ENCODE data around the gene KDM8.

Gene KDM8

DNA sequence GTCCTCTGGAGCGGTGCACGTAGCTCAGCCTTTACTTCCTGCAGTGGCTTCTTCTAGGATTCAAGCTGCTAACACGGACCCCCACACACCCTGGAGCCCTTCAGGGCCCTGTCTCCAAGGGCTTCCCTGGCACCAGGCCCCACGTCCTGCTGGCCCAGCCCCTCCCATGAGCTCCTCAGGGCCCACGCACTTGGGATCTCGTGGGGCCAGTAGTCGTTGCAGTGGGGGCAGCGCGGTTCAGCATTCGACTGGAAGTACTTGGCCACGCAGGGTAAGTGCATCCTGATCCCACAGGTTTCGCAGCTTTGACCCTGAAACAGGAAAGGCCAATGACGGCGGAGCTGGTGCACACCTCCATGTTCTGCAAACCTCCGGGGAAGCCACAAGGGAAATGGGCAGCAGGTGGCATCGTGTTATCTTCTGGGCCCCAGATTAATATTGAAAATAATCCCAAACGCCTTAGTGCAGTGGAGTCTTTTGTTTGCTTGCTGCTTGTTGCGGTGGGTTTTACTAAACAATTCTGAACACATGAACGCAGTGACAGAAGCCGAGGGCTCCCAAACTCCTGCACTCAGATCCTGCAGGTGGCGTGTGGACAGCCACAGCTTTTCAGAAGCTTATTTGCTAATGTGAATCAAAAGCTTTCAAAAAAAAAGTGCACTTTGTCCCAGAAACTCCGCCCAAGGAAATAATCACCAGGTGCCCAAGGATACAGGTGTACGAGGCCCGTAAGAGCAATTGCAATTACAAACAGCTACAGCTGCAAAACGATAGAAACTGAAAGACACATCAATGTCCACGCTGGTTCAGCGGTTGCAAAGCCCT lies 22.4 kb downstream of the KDM8 start:
- DNase-seq (ENCODE audit: low read depth) = no peak
- no peak overlapping the region for H3K4me3 ChIP-seq (ENCODE audit: low read depth, low read length)

DNA sequence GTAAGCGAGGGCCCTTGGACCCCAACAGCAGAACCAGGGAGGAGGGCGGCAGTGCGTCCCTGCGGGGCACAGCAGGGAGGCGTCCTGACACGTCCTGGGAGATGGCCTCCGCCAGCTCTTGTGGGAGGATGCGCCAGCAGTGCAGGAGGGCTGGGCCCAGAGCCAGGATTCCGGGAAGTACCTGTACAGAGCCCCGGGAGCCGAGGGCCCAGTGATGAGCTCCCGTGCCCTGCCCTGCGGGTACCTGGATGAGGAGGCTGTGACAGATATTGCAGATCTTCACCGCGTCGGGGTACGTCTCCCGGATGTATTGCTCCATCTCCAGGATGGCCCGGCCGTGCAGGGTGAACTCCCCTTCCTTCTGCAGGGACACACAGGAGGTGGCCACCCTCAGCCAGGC lies 23.1 kb downstream of the KDM8 start:
- no peak for DNase-seq (ENCODE audit: low read depth)
- no peak overlapping the region for H3K4me3 ChIP-seq (ENCODE audit: low read depth, low read length)

DNA sequence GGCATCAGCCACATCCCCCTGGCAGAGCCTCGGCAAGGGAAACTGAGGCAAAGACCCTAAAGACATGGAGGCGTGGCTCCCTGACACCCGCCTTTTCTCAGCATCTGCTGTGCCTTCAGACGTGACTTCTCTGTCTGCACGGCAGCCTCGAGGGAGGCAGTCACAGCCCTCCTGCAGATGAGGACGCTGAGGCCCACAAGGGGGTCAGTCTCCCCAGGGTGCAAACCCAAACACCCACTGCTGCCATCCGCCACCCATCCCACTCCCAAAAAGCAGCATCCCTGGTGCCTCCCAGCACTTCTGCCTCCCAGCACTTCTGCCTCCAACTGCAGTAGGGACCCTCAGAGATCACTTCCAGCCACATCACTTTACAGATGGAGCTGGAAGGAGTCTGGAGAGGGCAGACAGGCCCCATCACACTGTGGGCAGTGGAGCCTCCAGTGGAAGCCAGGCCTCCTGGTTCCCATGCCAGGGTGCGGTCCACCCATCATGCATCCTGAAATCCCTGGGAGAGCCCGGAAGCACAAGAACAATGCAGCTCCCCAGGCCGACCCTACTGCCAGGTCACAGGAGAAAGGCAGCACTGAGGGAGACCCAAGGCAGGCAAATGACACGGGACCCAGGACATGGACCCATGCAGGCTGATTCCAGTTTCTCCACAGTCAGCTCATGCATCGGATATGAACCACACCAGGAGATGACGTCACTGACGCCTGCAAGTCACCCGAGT lies 23.8 kb downstream of the KDM8 start:
- no peak overlapping the region for H3K4me3 ChIP-seq (ENCODE audit: low read depth, low read length)
- DNase-seq (ENCODE audit: low read depth) = no peak

DNA sequence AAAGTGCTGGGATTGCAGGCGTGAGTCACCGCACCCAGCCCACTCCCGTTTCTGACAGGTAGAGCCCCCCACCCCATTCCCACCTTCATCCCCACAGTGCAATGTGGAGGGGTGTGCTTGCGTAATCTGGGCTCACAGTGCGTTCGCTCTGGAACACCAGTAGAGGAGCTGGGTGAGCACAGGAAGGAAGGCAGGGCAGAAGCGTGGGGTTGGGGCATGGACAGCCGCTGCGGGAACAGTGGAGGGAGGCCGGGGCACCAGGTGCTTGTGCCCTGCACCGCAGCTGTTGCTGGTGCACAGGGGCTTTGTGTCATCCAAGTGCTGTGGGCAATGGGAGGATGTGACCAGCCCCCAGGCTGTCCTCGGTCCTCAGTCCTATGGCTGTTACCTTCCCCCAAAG lies 24.7 kb downstream of the KDM8 start:
- no peak for DNase-seq (ENCODE audit: low read depth)
- no peak overlapping the region for H3K4me3 ChIP-seq (ENCODE audit: low read depth, low read length)

DNA sequence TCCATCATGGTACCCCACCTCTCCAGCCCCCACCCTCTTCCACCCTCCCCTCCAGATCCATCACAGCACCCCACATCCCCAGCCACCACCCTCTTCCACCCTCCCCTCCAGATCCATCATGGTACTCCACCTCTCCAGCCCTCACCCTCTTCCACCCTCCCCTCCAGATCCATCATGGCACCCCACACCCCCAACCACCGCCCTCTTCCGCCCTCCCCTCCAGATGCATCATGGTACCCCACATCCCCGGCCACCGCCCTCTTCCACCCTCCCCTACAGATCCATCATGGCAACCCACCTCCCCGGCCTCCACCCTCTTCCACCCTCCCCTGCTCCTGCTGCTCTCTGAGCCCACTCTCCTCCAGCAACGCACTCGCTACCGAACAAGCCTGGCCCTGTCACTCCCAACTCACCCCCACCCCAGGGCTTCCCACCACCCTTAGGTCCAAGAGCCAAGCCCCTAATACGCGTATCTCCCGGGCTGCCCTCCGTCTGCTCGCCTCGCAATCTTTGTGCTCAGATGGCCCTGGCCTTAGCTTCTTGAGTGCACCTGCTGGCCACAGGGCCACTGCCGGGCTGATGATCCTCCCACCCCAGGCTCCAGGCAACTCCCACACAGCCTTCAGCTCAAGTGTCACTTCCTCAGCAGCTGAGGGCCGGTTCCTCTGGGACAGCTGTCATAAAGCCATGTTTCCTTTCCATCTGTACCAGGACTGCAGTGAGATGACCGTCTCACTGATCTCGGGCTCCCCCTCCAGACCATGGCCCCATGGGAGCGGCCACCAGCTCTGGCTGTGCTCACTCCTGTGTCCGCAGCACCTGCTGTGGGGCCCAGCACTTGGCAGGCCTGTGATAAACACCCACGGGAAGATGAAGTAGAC lies 25.5 kb downstream of the KDM8 start:
- peak; percentile 48 for DNase-seq (ENCODE audit: low read depth)
- no peak overlapping the region for H3K4me3 ChIP-seq (ENCODE audit: low read depth, low read length)

DNA sequence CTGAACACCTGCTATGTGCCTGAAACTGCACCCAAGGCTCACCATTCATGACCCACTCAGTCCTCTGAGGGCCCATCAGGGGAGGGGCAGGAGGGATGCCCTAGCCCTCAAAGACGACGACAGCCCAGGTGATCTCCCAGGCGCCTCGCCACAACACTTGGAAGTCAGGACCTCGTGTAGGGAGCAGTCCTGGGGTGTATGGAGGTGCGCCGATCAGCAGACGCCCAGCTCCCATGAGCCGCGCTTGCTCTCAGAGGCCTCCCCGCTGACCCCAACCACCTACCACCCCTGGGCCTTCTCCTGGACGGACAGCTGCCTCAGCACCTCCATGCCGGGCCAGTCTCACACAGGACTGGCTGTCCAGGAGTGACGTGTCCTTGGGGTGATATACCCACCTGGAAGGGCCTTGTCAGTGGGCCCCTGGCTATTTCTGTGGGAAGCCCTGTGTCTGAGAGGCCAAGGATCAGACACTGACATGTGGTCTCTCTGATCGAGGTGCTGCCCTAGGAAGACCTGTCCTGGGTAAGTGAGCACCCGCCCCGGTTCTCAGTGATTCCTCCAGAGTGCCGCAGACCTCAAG lies 26.7 kb downstream of the KDM8 start:
- H3K4me3 ChIP-seq (ENCODE audit: low read depth, low read length) = no peak overlapping the region
- no peak for DNase-seq (ENCODE audit: low read depth)

DNA sequence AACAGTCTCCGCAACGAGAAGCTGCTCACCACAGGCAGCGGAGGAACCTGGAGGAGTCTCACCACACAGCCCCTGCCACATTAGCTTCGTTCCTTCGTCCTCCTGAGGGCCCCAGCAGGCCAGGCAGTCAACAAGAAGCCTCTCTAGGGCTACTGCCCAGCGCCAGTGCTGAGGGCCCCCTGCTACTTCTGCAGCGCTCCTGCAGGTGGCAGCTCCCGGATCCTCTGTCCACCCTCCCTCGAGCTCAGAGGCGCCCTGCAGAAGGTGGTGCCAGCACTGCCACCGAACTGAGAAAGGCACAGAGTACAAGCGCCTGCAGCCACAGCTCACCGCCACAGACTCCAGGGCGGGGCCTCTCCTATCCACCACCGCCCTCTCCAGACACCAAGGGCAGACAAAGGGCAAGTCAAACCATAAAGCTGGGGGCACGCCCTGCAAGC lies 27.3 kb downstream of the KDM8 start:
- DNase-seq (ENCODE audit: low read depth) = no peak
- H3K4me3 ChIP-seq (ENCODE audit: low read depth, low read length) = no peak overlapping the region

DNA sequence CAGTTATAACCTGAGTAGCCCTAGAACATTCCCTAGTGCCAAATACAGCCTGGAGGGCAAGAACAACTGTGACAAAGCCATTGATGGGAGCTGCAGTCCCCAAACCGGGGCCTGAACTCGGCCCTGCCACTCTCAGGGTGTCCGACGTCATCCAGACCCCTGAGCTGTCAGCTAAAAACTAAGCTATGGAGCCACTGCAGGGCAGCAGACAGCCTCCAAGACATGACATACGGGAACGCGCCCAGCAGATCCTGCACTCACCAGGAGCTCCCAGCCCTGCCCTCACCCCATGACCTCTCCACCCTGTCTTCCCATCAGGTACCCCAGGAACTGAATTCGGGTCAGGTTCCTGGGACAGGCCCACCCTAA lies 28.4 kb downstream of the KDM8 start:
- H3K4me3 ChIP-seq (ENCODE audit: low read depth, low read length) = no peak overlapping the region

DNA sequence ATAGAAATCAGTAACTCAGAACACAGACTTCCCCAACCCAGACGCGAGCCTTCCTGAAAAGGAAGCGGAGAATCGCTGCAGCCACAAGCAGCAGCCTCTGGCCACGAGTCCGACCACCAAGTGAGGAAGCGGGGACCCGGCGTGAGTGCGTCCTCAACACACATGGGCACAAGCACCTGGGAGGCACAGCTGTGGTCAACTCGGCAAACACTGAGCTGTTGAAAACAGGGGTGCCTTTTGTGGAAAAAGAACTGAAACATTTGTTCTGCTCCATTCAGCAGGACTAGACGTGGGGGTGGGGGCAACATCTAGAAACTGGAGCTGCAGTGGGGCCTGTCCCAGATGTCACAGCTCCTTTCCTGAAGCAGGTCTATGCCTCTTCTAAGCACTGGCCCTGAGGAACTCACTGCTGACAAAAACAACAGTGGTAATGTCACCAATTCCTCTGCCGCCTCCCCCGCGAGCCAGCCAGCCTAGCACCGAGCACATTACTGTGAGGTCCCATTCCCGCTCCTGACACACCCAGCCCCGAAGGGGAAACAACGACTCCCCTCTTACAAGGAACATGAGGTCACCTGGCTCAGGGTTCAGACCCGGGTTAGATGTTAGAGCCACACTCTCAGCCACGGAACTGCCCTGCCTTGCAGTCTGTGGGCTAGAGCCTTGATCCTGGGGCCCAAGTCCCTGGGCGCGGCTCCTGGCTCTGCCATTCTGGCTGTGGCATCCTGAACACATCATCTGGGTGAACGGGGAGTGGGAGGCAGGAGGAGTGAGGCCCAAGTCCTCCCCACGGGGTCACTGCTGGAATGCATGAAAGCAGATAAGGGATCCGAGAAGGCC lies 29.0 kb downstream of the KDM8 start:
- no peak for DNase-seq (ENCODE audit: low read depth)
- H3K4me3 ChIP-seq (ENCODE audit: low read depth, low read length) = no peak overlapping the region

More for the DNA sequence above, 28.4 kb downstream of the KDM8 start:
- DNase-seq (ENCODE audit: low read depth) = no peak

DNA sequence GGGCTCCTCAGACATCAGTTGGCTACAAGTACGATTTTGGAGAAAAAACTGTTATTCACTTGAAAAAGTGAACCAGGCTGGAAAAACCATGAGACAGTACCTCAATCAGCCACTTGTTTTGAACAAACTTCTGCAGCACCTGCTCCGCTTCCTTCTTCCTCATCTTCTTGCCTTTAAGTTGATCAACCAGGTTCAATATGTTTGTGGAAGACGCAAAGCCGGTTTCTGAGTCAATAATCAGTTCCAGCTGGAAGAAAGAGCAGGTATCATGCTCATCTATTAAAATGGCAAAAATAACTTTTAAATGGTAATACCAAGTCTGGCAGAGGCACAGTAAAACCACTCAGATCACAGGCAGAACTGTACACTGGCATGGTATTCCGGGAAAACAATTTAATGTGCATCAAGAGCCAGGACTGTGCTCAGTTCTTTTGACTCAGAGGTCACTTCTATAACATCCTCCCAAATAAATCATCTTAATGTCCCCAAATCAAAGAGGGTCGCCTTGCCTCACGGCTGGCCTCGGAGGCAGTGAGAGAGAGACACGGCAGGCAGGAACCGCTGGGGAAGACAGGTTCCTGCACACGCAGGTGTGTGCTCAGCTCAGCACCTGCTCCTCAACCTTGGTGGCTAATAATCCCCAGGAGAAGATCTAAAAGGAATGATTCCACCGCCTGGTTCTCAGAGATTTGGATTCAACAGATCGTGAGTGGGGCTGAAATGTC lies 29.7 kb downstream of the KDM8 start:
- H3K4me3 ChIP-seq (ENCODE audit: low read depth, low read length) = no peak overlapping the region
- no peak for DNase-seq (ENCODE audit: low read depth)

DNA sequence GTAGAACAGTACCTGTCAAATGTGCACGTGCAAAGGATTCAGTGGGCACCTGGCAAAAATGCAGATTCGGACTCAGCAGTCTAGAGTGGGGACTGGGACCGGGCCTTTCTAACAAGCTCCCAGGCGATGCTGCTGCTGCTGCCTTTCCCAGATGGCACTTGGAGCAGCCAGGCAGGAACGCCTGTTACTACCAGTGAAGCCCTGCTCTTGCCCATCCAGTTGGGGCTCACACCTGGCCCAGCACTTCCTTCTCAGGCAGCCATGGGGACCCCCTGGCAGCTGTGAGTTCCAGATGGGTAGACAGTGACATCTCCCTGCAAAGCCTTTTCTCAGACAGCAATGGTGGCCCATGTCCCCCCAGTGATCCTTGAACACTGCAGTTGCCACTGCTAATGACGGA lies 30.4 kb downstream of the KDM8 start:
- H3K4me3 ChIP-seq (ENCODE audit: low read depth, low read length) = no peak overlapping the region
- DNase-seq (ENCODE audit: low read depth) = no peak

DNA sequence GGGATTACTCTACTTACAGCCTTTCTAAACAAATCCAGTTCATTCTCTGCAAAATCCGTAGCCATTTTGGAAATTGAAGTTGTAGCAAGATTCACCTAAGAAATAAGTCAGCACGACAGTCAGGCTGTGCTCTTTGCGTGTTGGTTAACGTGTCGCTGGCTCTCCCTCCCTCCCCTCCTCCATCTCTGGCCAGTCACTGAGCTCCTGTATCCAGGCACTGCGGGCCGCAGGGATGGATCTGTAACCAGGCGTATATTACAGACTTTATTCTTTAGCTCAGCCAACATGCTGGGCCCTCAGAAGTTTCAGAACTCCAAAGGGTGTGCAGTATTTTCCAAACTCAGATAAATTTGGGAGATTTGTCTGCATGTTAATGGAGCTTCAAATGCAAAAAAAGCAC lies 30.8 kb downstream of the KDM8 start:
- no peak overlapping the region for H3K4me3 ChIP-seq (ENCODE audit: low read depth, low read length)
- no peak for DNase-seq (ENCODE audit: low read depth)

DNA sequence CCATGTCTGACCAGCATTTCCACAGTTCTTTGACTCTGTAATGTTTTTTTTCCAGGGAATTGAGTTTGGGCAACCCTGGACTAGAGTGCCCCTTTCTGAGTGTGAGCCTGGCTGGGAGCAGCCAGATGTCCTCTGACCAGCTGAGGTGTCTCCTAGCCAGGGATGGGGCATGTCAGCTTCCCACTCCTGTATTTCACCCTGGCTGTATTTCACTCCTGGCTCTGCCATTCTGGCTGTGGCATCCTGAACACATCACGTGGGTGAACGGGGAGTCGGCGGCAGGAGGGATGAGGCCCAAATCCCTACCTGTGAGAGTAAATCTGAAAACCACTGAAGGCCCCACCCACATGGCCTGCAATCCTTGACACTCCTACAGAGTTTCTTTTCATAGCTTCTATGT lies 31.3 kb downstream of the KDM8 start:
- no peak overlapping the region for H3K4me3 ChIP-seq (ENCODE audit: low read depth, low read length)
- no peak for DNase-seq (ENCODE audit: low read depth)

DNA sequence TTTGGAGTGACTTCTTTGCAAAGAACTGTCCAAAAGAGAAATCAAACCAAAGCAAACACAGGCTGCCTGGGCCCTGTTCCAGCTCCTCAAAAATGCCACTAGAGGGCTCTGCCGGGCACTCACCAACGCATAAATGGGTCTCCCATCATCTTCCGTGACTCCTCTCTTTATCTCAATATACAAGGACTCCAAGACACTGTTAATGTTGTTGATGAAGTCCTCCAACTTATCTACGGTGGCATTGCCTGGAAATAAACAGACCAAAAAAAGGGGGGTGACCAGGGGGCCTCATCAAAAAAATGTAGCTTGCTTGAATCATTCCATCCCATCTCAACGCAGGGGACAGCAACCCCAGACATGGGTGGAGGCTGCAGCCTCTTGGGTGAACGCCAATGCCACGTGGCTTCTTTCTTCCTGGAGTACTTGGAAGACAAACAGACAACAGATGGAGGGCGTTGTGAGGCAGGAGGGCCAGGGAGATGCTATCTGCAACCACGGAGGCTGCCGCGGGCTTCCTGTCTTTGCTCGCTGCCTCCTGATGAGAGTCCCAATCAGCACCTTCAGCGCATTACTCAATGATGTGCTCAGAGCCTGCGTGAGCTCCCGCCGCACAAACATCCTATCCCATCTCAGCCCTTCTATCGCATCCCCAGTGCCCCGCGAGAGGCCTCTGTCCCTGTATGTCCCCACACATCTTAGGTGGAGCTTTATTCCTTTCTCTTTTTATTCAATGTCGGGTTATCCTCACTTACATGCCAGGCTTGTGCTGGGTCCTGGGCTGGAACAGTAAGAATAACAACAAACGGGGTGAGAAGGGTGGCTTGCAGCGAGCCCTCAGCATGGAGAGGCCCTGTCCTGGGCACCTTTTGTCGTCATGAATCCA lies 32.0 kb downstream of the KDM8 start:
- H3K4me3 ChIP-seq (ENCODE audit: low read depth, low read length) = no peak overlapping the region
- DNase-seq (ENCODE audit: low read depth) = peak; percentile 52

DNA sequence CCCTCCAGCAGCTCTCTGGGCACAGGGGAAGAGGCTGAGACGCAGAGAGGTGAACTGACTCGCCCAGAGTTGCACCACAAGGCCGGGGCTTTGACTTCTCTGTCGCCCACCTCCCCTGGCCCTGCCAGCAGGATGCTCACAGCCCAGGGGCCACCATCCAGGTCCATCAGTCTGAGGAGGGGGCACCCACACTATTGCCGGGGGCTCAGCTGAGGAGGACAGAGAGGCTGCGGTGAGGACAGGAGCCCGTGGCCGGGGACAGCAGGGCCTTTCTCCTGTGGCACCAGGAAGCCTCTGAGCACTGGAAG lies 32.6 kb downstream of the KDM8 start:
- no peak for DNase-seq (ENCODE audit: low read depth)
- no peak overlapping the region for H3K4me3 ChIP-seq (ENCODE audit: low read depth, low read length)

DNA sequence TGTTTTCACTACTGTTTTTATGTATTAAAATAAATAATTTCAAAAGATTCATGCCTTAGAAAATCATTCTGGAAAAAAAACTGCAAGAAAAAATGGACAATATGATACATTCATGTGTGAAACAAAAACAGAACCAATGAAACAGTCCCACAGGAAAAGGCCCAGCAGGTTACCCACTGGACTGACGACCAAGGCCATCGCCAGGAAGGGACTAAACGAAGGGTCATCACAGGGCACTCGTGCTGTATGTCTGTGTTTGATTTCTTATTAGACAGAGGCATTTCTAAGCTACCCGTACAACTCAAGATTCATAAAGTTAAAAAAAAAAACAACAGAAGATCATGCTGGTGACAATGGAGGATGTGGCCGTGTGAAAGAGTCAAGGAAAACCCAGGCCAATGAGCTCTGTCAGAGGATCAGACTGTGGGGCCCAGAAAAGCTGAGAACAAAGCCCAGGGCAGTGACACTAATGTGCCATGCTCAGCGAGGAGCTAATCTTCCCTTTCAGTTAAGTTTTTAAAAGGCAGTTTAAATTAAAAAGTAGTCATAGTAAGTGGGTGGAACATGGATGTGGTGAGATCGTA lies 33.4 kb downstream of the KDM8 start:
- DNase-seq (ENCODE audit: low read depth) = no peak
- no peak overlapping the region for H3K4me3 ChIP-seq (ENCODE audit: low read depth, low read length)

All from skeletal muscle cell (primary cell).